Head of caudate nucleus (tissue), 42 donors: ENCODE measurements around the gene HOXC13.

Source experiments
- DNase-seq, 42 donors: peaks; one replicate each; pipeline versions ENCODE4 v3.0.0 to v3.0.0-alpha.2; 2020 to 2021; ENCODE audit warnings: mixed read lengths in 7 of 42
- intact Hi-C: fragments of 100-400 bp; cut with DNase I; formaldehyde crosslinking; loops from one replicate; pipeline ENCODE4 v1.15.0; 2022

The HOXC13 gene

GRCh38 chr12:53987787-53988230 is 49.2 kb downstream of the HOXC13 start:
- intact Hi-C loops = no loop called here
- DNase-seq = no peak

- intact Hi-C loops = no loop called here
- DNase-seq = no peak
Measured at GRCh38 chr12:53988541-53989226, 50.1 kb downstream of the HOXC13 start.

GRCh38 chr12:53989227-53990113 is 50.8 kb downstream of the HOXC13 start:
- intact Hi-C loops = no loop called here
- DNase-seq = peak in 30 of 42 donors; percentile 15 to 70 (median 38)

- intact Hi-C loops = no loop called here
- no peak for DNase-seq
Measured at GRCh38 chr12:53990311-53991076, 51.9 kb downstream of the HOXC13 start.

- intact Hi-C loops = no loop called here
- DNase-seq = no peak
Measured at GRCh38 chr12:53991077-53991460, 52.4 kb downstream of the HOXC13 start.

- intact Hi-C loops = no loop called here
Measured at GRCh38 chr12:53992377-53992889, 53.8 kb downstream of the HOXC13 start.

GRCh38 chr12:53993162-53994008 is 54.8 kb downstream of the HOXC13 start:
- DNase-seq = no peak
- intact Hi-C loops = no loop called here

More at GRCh38 chr12:53992377-53992889, 53.8 kb downstream of the HOXC13 start:
- DNase-seq = no peak

GRCh38 chr12:53994009-53994263 is 55.3 kb downstream of the HOXC13 start:
- intact Hi-C loops = no loop called here
- no peak for DNase-seq

- intact Hi-C loops = no loop called here
- no peak for DNase-seq
Measured at GRCh38 chr12:53994264-53995001, 55.8 kb downstream of the HOXC13 start.

- no peak for DNase-seq
- intact Hi-C loops = no loop called here
Measured at GRCh38 chr12:53995002-53995377, 56.4 kb downstream of the HOXC13 start.

GRCh38 chr12:53995378-53996239 is 57.0 kb downstream of the HOXC13 start:
- intact Hi-C loops = no loop called here
- no peak for DNase-seq
